NCI-H446 treated with DMSO at 0.1 percent for 48 hours (cell line): ENCODE data around the gene WBP2.

Experiments
- DNase-seq: peaks from one replicate; lab custom pipeline; 2025; lab: John Stamatoyannopoulos, UW

The WBP2 gene

DNA sequence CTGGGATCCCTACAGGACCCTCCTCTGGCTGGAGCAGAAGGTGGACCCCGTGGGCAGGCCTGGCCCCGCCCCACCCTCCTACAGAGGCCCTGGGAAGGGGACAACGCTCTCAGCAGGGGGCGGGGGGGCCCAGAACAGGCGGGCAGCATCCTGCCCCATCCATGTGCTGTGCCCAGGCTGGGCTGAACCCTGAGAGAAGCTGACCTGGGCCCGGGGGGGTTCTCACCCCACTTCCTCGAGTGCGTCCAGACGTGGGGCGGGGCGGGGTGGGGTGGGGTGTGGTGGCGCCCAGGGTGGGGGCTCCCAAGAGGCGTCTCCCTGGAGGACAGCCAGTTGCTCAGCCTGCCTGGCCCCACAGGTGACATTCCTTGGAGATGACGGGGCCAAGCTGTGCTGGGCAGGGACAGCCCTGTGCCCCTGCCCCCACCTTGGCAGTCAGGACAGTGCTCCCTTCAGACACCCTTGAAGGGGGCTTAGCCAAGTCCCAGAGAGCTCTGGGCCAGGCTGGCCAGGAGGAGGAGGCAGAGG lies 10.5 kb downstream of the WBP2 start:
- DNase-seq, result no peak

DNA sequence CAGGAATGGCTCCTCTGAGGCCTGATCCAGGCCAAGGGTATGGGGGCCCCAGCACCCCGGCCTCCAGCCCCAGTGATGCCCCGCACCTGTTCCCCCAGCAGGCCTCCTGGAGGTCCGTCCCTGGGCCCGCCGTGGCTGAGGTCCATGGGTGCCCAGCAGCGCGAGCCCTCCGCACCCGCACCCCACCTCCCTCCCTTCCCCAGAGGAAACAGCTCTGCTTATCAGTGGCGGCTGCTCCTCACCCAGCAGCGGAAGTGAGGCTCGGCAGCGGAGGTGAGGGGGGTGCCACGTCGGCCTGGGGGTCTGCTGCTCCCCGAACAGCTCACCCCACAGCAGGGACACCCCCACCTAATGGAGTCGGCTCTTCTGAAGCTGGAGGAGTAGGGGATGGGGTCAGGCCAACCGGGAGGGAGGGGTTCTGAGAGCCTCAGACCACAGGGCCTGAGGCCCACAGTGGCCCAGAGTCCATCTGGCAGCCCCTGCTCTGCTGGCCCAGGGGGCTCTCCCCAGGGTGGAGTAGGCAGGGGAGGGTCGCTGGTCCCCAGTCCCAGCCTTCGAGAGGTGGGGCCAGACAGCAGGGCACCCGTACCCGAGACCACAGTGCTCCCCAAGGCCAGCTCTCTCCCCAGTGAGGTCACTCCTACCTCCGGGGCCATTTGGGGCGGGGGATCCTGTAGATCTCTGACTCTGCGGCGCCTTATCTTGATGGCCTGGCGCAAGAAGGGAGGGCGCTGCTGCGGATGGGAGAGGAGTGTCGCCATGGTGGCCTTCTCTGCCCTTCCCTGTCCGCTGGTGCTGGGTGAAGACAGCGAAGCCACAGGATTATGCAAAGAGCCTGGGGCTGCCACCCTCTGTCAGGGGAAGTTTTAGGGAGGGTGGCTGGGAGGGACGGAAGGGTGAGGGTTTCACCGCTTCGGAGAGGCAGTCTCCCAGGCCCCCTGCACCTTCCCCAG lies 11.3 kb downstream of the WBP2 start, which contains the start of gene UNC13D:
UNC13D (minus strand) TSS at position 828 of the 953 bp plus-strand sequence; CDS start at position 761, 67 bp downstream.
- DNase-seq, result no peak

DNA sequence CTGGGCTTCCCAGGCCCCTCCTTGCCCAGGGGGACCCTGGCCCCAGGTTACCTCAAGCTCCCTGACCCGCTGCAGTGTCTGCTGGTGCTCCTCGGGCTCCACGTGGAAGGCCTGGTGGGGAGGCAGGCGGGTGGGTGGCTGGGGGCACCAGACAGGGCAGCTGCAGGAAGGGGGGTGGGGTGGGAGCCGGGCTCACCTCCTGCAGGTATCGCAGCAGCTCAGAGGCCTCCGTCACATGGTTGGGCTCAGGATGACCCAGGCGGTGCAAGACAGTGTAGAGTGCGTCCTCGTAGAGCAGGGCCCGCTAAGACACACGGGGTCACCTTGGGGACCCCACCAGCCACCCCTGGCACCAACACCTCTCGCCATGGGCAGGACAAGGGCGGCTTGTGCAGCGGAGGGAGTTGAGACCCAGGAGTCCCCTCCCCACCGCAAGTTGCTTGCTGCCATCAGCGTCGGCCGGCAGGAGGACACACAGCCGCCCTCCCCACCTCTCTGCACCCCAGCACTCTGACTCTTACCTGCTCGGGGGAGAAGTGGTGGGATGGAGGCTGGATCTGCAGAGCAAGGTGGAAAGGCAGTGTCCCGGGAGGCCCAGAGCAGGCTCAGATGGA lies 12.1 kb downstream of the WBP2 start:
- no peak for DNase-seq

DNA sequence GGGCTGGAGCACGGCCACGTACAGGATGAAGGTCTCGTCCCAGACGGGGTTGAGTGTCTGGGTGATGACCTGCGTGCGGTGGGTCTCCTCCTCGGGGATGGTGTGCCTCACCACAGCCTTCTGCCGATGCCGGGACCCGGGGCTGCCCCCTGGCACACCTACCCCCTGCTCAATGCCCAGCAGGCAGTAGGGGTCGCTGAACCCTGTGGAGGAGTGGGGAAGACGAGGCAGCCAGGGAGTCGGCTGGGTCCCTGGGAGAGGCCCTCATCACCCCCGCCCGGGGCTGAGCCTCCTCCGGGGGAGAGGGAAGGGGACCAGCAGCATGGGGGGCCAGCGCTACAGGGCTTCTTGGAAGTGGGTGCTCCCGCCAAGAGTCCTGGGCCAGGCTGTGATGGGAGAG lies 12.7 kb downstream of the WBP2 start:
- DNase-seq, result no peak

DNA sequence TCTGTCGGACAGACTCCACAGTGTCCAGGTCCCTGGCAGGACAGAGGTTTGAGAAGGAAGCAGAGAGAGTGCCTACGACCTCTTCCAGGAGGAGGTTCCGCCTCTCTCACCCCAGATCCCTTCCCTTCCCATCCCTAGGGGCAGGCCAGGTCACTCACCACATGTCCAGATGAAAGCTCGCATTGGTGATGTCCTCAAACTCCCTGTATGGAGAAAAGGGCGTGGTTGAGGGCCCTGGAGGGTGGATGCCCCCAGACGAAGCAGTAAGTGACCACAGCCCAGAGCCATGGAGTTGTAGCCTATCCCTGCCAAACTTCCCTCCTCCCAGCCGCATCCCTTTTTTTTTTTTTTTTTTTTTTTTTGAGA lies 14.4 kb downstream of the WBP2 start:
- no peak for DNase-seq

DNA sequence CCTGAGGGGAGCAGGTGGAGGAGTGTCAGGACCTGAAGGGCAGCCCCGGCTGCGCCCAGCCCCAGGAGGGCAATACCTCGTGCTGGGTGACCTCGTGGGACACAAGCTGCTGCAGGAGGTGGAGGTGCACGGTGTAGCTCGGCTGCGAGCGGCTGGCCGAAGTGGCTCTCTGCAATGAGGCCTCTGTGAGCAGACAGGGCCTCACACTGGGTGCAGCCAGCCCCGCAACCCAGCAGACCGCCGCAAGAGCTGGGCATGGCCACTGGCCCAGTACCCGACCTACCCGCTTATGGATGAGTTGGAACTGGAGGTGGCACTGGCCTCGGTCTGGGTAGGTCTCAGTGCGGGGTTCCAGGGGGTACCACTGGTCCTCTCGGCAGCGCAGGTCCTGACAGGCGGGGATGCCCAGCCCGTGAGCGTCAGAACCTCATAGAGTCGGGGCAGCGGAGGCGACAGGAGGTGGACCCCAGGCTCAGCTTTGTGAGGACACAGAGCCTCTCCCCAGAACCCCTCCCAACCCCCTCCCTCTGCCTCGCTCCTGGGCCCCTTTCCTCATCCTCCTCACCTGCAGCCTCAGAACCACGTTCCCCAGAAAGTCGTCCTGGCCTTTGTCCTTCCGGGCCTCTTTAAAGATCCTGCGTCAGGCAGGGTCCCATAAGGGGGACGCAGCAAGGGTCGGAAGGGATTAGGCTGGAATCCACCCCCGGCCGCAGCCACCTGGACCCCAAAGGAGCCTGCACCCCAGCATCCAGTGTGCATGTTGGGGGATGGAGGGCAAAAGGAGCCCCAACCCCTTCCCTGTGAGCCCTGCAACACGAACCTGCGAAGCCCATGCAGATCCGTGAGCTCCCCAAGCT lies 15.0 kb downstream of the WBP2 start:
- DNase-seq, result no peak

DNA sequence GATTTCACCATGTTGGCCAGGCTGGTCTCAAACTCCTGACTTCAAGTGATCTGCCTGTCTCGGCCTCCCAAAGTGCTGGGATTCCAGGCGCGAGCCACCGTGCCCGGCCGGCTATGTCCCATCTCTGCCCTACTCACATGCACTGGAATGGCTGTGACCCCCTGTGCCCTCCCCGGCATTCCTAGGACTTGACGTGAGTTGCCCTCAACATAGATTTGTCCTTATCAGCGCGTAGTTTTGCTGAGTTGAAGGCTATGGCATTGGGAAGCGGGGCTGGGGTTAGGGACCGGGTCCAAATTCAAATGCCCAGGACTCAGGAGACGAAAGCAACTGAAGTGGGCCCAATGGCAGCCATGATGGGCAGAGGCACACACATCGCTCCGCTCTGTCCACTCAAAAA lies 16.7 kb downstream of the WBP2 start:
- no peak for DNase-seq

DNA sequence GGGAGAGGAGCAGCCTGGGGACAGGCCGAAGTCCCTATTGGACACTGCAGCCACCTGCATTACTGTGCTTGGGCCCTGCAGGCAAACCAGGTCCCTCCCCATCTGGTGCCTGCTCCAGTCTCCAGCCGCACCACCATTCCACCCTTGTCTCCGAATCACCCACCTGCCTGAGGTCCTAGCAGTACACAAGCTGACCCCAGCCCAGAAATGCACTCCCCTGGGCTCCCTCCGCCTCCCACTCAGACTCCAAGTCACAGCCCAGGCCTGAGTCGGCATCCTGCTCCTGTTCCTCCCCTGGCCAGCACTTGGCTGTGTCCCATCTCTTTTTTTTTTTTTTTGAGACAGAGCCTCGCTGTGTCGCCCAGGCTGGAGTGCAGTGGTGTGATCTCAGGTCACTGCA lies 17.2 kb downstream of the WBP2 start:
- DNase-seq, result no peak

DNA sequence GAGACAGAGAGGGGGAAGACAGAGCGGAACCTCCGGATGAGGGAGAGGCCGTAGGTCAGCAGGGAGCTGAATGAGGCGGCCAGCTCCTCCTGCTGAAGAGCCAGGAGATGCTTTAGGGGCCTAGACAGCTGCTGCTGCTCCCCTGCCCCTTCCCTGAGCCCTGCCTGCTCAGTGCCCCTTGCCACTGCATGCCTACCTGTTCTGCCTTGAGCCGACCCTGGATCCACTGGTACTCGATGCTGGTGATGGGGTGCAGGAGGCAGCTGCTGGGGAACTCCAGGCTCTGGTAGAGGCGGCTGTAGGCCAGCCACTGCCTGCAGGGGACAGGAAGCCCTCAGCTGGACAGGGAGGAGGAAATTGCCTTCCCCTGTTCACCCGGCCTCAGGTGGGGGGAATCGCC lies 18.5 kb downstream of the WBP2 start:
- DNase-seq, result no peak

DNA sequence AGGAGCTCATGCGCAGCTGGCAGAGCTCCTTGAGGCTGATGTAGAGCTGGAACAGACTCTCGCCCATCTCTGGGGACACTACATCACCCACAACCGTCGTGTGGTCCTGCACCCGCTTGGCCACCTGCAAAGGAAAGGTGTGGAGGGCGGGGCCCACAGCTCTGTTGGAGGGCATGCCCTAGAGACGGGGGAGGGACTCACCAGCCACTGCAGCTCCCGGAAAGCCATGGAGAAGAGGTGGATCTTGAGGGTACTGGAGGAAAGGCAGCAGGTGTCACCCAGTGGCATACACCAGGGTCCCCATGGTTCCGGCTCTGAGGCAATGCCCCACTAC lies 19.5 kb downstream of the WBP2 start:
- no peak for DNase-seq

DNA sequence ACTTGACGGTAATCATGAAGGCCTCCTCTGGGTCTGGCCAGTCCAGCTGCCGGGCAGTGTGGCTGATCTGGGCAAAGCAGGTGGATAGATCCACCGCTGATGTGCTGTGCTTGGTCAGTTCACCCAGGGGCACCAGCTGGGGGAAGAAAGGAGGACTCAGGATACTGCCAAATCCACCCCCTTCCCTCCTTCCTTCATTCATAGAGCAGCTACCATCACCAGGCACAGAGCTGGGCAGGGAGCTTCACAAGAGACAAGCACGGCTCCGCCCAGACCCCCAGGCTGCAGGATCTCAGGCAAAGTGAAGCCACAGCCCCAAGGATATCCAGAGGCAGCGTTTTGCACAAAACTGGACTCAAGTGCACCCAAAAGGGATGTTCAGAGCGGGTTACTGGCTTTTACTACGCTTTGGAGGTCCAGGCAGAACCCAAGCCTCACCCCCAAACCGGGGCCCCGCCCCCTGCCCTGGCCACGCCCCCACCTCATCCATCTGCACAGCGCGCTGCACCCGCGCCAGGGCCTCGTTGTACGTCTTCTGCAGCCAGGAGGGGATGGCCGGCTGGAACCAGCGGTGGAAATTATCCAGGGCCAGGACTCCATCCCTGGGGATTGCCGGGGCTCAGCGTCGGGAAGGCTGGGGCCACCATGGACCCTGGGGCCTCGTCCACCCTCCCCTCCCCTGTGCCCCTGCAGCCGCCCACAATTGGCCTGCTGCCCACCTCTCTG lies 20.0 kb downstream of the WBP2 start:
- DNase-seq, result no peak

DNA sequence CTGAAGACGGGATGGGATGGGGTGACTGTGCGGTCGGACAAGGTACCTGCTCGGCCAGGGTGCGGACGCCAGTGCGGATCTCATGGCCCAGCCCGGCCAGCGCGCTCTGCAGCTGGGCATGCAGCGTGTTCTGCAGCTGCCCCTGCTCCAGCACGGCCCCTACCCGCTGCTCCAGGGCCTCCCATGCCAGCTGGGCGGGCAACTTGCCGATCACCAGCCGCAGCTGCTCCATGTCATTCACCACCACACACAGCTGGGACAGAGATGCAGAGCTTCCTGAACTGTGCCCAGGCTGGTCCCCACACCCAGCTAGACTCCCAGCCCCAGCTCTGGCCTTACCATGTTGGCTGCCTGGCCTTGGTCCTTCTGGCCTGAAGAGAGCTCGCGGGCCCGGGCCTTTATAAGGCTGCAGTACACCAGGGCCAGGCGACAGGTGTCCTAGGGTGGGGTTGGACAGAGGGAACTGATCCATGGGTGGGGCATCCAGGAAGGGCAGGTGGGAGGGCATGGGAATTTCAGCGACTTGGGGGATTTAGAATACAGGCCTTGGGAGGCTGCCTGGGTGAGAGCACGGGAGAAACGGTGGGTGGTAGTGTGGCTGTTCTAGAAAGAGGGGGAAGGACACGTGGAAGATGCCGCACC lies 20.7 kb downstream of the WBP2 start:
- no peak for DNase-seq

DNA sequence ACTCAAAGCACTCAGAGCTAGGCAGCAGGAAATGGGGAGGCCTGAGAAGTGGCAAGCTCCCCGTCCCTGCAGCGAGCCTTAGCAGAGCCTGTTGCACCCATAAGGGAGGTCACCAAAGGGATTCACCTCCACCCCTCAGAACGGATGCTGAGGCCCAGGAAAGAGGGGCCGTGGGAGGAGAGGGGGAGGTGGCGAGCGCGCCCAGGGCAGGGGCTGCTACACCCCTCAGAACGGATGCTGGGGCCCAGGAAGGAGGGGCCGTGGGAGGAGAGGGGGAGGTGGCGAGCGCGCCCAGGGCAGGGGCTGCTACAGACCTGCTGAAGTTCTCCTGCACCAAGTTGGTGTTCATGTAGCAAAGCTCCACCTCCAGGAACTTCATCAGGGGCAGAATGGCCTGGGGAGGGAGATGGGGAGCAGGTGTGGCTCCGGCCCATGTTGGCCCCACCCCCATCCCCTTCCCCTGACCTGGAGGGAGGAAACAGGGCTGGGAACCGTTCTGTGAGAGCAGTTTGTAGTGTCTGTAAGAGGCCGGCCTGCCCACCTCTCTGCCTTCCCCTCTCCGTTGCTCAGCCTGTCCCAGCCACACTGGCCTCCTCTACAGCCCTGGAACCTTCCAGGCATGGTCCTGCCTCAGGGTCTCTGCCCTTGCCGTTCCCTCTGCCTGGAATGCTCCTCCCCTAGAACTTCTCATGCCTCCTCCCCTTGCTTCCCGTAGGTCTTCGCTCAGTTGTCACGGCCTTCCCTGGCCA lies 22.3 kb downstream of the WBP2 start:
- no peak for DNase-seq

DNA sequence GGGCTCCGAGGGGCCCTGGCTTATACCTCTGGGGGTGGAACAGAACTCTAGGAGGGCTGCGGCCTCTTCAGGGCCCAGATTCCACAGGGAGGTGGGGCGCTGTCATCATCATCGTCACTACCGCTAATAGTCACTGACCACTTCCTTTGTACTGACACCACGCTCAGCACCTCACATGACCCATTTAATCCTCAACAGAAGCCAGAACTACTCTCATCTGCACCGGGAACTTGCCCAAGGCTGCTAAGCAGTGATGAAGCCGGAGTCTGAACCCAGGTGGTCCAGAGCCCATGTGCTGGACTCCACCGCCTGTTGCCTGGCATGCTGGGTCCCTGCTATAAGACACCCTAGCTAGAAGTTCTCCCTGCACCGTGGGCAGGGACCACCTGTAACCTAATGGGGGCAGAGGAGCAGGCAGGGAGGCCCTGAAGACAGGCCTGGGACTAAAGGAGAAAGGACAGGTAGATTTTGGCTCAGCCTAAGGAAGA lies 22.9 kb downstream of the WBP2 start:
- no peak for DNase-seq

DNA sequence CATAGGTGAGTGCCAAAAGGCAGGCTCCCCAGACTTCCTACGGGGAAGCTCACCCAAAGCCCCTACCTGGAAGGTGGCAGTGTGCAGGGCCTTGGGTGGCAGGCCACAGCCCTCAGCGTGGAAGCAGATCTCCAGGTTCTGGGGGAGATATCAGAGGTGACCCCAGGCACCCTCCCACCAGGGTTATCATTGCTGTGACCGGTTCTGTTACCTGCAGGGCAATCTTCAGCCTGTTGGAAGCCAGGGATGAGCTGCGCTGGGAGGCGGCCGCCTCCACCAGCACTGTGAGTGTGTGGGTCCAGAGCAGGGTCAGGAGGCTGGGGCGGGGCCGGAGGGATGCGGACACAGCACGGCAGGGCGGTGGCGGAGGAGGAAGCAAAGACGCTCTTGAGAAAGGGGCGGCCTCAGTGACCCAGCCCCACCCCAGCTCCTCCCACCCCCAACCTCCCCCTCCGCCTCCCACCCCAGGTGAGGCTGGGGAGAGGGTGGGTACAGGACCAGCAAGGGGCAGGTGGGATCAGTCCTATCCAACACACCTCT lies 24.0 kb downstream of the WBP2 start:
- no peak for DNase-seq

DNA sequence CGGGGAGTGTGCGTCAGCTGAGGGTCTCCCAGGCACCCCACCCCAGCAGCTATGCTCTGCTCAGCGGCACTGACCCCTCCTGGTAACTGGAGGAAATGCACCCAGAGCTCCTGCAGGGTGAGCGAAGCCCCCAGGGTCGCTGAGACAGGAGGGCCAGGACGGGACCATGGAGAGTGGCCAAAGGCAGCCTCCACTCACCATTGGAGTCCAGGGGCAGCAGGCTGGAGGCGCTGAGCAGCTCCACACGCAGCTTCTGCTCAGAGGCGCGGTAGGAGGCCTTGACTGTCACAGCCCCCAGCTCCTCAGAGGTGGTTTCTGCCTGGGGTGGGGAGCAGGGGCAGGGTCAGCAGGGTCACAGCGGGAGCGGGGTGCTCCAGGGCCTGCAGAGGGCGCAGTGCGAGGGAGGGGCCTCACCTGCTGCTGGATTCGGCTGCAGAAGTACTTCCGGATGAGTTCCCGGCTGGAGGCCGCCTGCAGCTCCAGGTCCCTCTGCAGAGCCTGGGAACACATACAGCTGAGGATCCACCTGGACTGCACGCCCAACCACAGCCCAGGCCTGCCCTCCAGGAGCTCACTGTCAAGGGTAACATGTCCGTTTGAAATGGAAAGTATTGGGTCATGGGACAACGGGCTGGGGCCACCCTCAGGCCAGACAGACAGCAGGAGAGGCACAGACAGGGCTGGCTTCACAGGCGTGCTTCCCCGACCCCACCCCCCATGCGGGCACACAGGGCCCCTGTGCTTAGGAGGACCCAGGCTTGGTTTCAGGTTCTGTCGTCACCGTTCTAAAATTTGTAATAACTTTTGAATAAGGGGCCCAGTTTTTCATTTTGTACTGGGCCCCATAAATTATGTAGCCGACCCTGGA lies 24.7 kb downstream of the WBP2 start:
- no peak for DNase-seq

DNA sequence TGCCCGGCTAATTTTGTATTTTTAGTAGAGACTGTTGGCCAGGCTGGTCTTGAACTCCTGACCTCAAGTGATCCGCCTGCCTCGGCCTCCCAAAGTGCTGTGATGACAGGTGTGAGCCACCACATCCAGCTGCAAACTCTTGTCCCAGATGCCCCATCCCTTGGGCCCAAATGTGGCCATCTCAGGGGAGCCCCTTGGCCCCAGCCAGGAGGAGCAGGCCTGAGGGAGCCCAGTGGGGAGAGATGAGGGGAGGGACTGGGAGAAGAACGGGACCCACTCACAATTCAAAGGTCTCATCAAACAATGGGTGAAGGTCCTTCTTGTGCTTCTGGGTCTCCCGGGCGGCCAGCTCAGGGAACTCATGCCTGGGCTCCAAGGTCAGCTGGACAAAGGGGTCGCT lies 25.4 kb downstream of the WBP2 start:
- no peak for DNase-seq

DNA sequence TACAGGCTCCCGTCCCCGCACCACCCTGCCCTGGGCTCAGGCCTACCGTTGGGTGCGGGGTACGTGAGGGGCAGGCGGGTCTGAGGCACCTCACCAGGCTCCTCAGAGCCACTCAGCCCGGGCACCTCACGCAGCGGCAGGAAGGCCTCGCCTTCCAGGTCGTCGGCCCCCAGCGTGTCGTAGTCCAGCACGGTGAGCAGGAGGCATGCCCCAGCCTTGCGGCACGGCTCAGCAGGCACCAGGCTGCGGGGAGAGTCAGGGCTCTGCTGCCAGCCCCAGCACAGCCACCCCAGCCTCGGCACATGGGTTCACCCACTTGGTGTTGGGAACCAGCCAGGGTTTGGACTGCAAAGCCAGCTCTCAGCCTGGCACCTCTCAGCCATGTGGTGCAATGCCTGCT lies 26.4 kb downstream of the WBP2 start:
- DNase-seq, result no peak

DNA sequence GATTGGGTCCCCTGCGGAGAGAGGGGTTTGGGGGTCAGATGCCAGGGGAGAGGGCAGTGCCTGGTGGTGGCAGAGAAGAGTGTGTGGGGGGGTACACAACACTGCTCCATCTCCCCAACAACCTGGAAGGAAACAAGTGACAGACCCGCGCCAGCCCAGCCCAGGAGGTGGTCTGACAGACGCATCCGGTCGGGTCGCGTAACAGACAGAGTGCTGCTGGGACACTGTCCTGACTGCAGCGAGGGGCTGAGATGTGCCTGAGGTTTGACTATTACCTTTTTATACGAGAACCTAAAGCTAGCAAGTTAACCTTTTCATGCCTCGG lies 27.1 kb downstream of the WBP2 start:
- no peak for DNase-seq
